HG03175 (cell line): Measurements from ENCODE around the gene CTDP1.

Experiments used
- ATAC-seq: cut with Tn5 transposase; IDR thresholded peaks from one replicate; pipeline ENCODE4 v1.9.1; 2021; ENCODE audit warnings: mild to moderate bottlenecking, moderate library complexity; ENCODE audit not compliant: unreplicated experiment

Gene CTDP1

GRCh38 chr18:79789901-79790890, 110.6 kb downstream of the CTDP1 start:
- ATAC-seq = no peak

DNA sequence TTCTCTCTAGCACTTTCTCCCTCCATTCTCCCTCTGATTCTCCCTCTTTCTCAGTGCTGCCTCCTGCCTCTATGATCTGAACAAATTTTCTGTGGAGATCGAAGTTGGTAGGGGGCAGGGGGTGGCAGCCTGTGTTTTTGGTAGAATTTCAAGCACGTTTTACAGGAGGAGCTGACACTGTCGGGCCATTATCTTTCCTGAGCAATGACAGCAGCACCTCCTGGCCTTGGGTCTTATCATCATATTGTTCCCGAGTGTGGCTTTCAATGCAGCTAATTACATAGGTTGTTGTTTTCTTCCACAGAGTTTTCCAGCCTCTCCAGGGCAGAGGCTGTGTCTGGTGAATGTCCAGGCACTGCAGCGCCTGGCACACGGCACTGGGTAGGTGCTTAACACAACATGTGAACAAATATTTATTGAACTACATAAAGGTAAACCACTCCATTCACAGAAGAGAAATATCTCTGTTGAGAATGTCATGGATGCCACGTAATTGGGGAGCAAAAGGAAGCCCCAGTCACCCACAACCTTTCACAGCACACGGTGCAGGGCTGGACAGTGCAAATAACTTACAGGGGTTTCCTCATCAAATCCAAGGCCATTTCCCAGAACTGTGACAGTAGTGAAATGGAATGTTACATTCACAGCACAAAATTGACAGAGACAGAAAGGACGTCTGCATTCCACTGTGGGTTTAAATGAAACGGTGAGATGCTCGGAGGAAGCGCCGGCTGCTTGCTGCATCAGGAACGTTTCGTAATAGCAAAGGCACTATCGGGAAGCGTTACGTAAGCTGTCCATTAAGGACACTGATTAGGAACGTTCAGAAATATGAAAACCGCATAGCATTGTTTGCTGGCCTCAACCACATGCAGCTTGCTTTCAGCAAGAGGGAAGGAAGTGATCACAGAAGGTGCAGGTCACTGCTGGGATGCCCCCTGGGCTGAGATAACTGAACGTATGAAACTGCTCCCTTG, 111.7 kb downstream of the CTDP1 start:
- no peak for ATAC-seq

DNA sequence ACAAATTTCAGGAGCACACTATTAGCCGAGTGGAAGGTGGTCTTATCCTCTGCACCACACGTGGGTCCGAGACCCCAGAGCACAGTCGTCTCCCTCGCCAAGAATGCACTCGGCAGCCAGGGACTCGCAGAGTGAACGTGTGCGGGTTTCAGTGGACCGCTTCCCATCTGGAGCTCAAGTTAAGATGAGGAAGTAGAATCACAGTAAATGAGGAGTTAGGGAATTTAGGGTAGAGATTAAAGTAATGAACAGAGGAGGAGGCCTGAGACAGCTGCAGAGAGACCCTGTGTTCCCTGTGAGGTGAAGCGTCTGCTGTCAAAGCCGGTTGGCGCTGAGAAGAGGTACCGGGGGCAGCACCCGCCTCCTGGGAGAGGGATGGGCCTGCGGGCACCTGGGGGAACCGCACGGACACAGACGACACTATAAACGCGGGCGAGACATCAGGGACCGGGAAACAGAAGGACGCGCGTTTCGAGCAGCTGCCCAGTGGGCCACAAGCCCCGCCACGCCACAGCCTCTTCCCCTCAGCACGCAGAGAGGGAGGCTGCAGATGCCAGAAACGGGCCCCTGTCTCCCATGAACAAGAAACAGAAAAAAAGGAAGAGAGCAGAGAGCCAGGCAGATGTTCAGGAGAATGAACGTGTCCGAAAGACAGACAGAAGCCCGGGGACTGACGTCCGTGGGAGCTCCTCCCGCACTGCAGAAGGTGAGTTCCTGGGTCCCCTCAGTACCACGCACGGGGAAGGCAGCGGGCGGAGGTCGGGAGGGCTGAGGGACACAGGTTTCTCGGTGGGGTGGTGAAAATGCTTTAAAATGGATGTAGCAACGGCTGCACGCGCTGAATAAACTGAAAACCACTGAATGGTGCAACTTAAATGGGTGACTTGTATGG, 112.7 kb downstream of the CTDP1 start:
- ATAC-seq = no peak

- ATAC-seq = peak; percentile 47
Observed at GRCh38 chr18:79792988-79793355, 113.4 kb downstream of the CTDP1 start.

- no peak for ATAC-seq
Observed at GRCh38 chr18:79794846-79795245, 115.2 kb downstream of the CTDP1 start.

GRCh38 chr18:79795446-79795845, 115.8 kb downstream of the CTDP1 start:
- no peak for ATAC-seq

- no peak for ATAC-seq
Observed at GRCh38 chr18:79796016-79796415, 116.4 kb downstream of the CTDP1 start.

- no peak for ATAC-seq
Observed at GRCh38 chr18:79796531-79797405, 117.2 kb downstream of the CTDP1 start.

DNA sequence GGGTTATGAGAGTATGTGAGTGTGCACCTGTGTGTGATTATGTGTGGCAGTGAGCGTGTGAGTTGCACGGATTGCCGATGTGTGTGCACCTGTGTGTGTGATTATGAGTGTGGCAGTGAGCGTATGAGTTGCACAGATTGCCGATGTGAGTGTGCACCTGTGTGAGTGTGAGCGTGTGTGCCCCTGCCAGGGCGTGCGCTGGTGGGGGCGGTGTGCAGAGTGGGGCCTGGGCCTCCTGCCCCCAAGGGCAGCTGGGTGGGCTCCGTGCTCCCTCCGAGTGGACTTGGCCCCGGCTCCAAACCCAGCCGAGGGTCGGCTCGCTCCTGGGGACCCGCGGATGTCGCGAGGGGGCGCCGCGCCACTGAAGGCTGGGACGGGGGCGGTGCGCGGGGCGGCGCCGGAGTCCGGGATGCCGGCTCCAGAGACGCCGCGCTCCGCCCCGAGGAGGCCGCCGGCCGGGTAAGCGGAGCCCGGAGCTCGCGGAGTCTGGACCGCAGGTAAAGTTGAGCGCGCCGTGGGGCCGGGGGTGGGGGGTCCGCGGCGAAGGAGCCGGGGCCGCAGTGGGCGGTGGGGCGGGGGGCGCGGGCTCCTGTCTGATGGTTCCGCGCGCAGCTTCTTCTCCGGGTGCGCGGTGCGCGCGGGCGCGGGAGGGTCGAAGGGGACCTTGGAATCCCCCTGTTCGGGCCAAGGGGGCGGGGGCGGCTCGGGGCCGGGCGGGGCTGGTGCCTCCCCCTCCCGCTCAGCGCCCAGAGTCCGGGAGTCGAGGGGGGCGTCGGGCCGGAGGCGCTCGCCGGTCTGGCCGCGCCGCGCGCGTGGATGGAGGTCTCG, 118.1 kb downstream of the CTDP1 start, which contains the start of gene KCNG2:
Gene KCNG2 (plus strand): TSS at position 421 of the 828 bp plus-strand sequence. CDS start 65,730 bp downstream, outside the sequence.
- ATAC-seq = no peak

DNA sequence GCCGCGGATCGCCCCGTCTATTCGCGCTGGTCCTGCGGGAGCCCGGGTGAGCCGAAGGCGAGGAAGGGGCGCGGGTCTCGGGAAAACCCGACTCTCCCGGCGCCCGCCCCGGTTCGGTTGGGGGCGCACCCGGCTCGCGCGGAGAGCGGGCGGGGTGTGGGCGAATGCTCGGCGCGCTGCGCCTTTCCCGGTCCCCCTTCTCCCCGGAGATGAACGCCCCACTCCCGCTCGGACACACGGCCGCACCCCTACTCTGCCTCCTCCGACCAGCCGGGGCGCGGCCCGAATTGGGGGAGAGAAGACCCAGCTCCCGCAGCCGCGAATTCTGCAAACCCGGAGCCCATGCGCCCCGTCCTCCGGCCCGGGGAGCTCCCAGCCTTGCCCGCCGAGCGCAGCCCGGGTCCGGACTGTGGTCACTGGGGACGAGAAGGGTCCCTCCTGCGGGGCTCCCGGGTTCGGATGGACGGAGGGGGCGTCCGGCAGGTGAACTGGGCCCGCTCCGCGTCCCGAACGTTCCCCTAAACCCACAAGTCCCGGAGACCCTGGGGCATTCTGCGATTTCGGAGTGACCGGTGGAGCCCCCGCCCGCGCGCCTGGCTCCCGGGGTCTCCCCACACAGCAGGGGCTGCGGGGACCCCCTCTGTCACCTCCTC, 118.9 kb downstream of the CTDP1 start:
- ATAC-seq = no peak

DNA sequence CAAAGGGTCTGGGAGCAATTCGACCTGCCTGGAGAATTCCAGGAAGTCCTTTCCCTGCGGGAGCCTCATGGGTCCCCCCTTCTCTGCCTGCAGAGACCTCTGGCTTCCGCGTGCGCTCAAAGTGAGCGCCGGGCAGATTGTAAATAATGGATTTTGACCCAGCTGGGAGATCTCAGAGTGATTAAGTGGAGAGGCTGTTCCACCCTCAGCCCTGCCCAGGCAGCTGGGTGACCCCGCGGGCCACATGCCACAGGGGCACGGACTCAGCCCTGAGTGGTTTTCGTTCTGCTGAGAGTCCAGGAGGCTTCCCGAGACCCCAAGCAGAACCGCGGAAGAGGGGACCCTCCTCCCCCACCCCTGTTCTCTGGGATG, 119.4 kb downstream of the CTDP1 start:
- no peak for ATAC-seq

- no peak for ATAC-seq
Observed at GRCh38 chr18:79799619-79800370, 120.2 kb downstream of the CTDP1 start.

DNA sequence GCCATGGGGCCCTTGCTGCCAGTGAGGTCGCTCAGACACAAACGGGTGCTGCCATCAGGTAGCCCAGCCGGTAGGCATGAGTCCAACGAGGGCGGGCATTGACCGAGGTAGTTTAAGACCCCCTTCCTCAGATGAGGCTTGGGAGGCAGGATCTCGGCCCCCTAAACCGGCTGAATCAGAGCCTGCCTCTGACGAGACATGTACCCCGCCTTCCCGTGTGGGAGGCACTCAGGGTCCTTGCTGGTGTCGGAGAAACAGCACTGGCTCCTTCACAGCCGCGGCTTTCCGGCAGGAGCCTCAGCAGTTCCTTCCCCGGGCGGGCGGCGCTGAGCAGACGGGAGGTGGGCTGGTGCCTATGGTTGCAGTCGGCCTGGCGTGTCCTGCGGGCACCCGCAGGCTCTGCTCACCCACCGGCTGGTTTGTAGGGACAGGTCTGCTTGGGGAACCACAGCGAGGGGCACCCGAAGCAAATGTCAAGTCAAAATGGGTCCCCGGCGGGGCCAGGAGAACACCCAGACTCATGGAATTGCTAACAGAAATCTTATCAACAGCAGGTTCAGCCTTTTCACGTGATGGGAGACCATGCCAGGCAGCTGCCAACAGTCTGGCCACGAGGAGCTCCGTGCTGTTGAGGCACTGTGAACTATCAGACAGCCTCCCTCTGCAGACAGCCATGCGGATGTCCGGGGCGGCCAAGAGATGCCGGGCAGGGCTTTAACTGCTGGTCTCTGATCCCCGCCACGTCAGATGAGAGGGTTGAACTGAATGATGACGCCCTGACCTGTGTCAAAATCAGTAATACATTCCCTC, 121.0 kb downstream of the CTDP1 start:
- no peak for ATAC-seq

DNA sequence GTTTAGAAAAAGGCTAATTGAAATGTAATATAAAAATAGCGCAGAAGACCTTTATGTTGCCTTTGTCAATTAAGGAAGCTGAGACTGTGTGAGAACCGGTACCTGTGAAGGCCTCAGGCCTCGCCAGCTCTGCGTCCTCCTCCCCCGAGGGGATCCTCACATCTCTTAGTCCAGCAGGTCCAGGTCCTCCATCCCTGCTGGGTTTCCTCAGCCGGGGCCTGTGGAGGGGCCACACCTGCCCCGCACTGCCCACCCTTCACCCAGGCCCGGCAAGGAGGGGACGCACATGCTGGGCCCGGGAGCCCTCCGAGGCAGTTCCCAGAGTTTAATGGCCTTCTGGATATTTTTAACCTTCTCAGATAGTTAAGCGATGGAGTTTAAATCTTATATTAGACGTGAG, 121.6 kb downstream of the CTDP1 start:
- no peak for ATAC-seq

- ATAC-seq = no peak
Observed at GRCh38 chr18:79801641-79802040, 122.0 kb downstream of the CTDP1 start.

DNA sequence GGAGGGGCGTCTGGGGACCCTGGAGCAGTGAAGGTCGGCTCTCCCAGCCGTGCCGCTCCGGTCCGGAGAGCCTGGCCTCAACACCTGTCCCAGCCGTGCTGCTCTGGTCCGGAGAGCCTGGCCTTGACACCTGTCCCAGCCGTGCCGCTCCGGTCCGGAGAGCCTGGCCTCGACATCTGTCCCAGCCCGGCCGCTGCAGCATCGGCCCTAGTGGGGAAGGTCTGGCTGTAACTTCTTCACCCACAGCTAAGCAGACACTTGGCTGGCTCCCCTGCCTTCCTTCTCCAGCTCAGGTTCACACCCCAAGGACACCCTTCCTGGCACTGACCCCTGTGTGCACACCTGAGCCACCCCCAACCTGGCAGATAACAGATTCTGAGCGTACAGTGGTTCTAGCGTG, 122.7 kb downstream of the CTDP1 start:
- no peak for ATAC-seq
